ENCODE results near the gene CPD. TPM values are rescaled to one million over a fixed set of nuclear protein-coding genes. Genes with fewer than 3 reads are reported as not detected.

The CPD gene
- total RNA-seq, 1 donor from 2014 or later = 72.4 TPM

DNA sequence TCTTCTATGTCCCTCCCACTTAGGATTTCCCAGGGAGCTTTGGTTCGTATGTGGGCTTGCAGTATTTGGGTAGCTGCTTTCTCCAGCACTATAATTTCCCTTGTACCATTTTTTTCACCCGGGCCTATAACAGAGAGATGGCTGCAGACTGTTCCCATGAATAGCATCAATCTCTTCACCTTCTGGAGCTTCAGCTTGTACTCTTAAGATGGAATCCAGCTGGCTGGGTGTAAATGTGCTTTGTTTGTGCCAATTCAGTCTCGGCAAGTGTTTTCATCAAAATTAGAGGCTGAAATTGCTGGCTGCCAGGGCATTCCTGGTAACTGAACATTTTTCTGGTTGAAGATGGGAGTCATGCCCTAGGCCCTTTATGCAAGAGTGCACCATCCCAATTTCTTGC, 12.2 kb upstream of the CPD start:
- no peak for DNase-seq (ENCODE audit: extremely low spot score, unreplicated experiment)
- Mint-ChIP-seq H3K27me3 (ENCODE audit: unreplicated experiment) (peaks cover 19% of the 10 kb centered on the region), H3K4me3 (ENCODE audit: unreplicated experiment) (no peak overlapping the region), H3K4me1 (ENCODE audit: unreplicated experiment) (peaks cover 5% of the 10 kb centered on the region), H3K27ac (ENCODE audit: unreplicated experiment) (no peak overlapping the region), H3K36me3 (ENCODE audit: unreplicated experiment) (no peaks in the 10 kb centered on the region), H3K9me3 (ENCODE audit: unreplicated experiment) (no peaks in the 10 kb centered on the region)
- TF ChIP-seq, protein P1, sequence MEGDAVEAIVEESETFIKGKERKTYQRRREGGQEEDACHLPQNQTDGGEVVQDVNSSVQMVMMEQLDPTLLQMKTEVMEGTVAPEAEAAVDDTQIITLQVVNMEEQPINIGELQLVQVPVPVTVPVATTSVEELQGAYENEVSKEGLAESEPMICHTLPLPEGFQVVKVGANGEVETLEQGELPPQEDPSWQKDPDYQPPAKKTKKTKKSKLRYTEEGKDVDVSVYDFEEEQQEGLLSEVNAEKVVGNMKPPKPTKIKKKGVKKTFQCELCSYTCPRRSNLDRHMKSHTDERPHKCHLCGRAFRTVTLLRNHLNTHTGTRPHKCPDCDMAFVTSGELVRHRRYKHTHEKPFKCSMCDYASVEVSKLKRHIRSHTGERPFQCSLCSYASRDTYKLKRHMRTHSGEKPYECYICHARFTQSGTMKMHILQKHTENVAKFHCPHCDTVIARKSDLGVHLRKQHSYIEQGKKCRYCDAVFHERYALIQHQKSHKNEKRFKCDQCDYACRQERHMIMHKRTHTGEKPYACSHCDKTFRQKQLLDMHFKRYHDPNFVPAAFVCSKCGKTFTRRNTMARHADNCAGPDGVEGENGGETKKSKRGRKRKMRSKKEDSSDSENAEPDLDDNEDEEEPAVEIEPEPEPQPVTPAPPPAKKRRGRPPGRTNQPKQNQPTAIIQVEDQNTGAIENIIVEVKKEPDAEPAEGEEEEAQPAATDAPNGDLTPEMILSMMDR (IDR thresholded peaks at IDR 0.05) = no peak

DNA sequence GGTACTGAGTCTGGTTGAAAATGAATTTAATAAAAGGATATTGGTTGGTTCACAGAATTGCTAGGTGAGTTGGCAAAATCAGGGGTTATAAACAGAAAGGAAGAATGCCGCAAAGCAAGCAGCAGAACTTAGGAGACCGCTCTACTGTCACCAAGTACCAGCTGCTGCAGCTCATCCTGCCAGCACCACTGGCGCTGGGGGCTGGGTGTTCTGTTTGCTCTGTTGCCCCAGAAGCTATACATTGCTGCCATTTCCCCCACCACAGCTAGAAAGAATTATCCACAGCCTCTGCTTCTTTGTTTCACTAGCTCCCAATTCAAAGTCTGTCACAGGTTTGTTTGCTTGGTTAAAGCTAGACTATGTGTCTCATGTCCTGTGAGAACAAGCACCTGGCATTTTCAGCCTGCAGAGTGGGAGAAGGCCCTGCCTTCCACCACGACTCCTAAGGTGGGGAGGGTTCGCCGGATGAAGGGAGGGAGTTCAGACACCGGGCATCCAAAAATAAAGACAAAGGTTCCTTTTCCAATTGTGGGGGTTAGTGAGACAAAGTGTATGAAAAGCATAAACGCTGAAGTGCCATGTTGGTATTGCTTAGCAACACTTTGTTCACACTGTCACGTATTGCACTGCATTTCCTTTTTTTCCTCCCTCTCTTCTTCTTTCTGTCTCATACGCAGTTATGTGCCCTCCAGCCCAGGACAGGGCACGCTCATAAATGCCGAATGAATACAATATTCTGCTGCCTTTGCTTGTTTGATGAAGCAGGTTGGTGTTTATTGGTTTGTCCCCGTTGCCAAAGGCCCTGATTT, 9.6 kb upstream of the CPD start:
- no peaks in the 10 kb centered on the region for H3K36me3 Mint-ChIP-seq (ENCODE audit: unreplicated experiment)
- DNase-seq (ENCODE audit: extremely low spot score, unreplicated experiment) = no peak
- no peak overlapping the region for H3K4me3 Mint-ChIP-seq (ENCODE audit: unreplicated experiment)
- no peaks in the 10 kb centered on the region for H3K9me3 Mint-ChIP-seq (ENCODE audit: unreplicated experiment)
- H3K27ac Mint-ChIP-seq (ENCODE audit: unreplicated experiment) = no peak overlapping the region
- peaks cover 5% of the 10 kb centered on the region for H3K4me1 Mint-ChIP-seq (ENCODE audit: unreplicated experiment)
- TF ChIP-seq, protein P1 (IDR thresholded peaks at IDR 0.05) = no peak
- H3K27me3 Mint-ChIP-seq (ENCODE audit: unreplicated experiment) = peaks cover 29% of the 10 kb centered on the region

DNA sequence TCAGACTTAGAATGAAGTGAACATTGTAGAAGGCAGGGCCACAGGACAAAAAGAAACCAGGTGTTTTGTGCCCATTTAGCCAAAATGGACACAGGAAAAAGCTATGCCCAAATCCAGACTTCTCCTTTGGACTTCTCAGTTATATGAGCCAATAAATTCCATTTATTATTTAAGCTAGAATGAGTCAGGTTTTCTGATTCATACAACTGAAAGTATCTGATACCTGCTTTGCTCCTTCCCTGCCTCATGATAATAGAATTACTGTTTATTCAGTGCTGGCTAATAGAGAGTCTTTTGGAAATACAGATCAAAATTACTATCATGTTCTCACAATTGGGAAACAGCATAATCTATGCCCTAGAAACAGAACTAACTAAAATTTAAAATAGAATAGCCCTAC, 8.7 kb upstream of the CPD start:
- H3K9me3 Mint-ChIP-seq (ENCODE audit: unreplicated experiment) = no peaks in the 10 kb centered on the region
- no peaks in the 10 kb centered on the region for H3K36me3 Mint-ChIP-seq (ENCODE audit: unreplicated experiment)
- no peak for DNase-seq (ENCODE audit: extremely low spot score, unreplicated experiment)
- no peak overlapping the region for H3K4me3 Mint-ChIP-seq (ENCODE audit: unreplicated experiment)
- H3K27ac Mint-ChIP-seq (ENCODE audit: unreplicated experiment) = no peak overlapping the region
- H3K27me3 Mint-ChIP-seq (ENCODE audit: unreplicated experiment) = peaks cover 35% of the 10 kb centered on the region
- TF ChIP-seq, protein P1 (IDR thresholded peaks at IDR 0.05) = no peak
- peaks cover 5% of the 10 kb centered on the region for H3K4me1 Mint-ChIP-seq (ENCODE audit: unreplicated experiment)

DNA sequence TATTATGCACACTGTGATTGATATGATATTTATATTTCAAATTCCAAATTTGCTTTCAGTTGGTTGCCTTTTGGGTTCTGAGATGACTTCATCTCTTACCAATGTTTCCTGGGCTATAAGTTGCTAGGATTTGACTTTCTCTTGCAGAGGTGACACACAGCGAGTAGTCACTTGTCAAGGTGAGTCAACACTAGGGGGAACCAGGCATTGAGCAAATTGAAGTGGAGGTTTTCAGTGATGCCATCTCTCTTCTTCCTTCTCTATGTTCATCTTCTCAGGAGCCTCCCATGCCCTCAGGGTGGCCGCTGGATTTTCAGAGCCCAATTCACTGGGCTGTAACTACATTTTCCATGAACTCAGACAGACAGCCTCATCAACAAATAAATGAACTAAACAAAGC, 6.0 kb upstream of the CPD start:
- Mint-ChIP-seq H3K9me3 (ENCODE audit: unreplicated experiment) (no peaks in the 10 kb centered on the region), H3K36me3 (ENCODE audit: unreplicated experiment) (no peaks in the 10 kb centered on the region), H3K4me3 (ENCODE audit: unreplicated experiment) (no peak overlapping the region), H3K27me3 (ENCODE audit: unreplicated experiment) (peaks cover 20% of the 10 kb centered on the region), H3K27ac (ENCODE audit: unreplicated experiment) (no peak overlapping the region), H3K4me1 (ENCODE audit: unreplicated experiment) (peaks cover 24% of the 10 kb centered on the region)
- TF ChIP-seq, protein P1 (IDR thresholded peaks at IDR 0.05) = no peak
- DNase-seq (ENCODE audit: extremely low spot score, unreplicated experiment) = no peak

DNA sequence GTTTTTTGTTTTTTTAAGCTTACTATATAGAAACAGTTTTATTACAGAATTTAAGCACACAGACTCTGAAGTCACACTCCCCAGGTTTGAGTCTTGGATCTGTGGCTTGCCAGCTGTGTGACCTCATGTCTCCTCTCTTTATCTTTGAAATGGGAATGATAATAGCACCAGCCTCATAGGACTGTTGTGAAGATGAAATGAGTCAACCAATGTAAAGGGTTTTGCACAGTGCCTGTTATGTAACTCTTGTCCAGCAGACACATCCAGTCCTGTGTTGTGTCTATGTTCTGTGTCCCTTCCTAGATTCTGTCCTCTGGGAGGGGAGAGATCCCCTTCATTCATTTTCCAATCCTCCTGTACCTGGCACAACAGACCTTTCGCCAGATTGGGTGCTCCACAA, 3.1 kb upstream of the CPD start:
- no peaks in the 10 kb centered on the region for H3K9me3 Mint-ChIP-seq (ENCODE audit: unreplicated experiment)
- H3K27ac Mint-ChIP-seq (ENCODE audit: unreplicated experiment) = no peak overlapping the region

More for the DNA sequence above, 3.1 kb upstream of the CPD start:
- no peaks in the 10 kb centered on the region for H3K36me3 Mint-ChIP-seq (ENCODE audit: unreplicated experiment)
- TF ChIP-seq, protein P1 (IDR thresholded peaks at IDR 0.05) = no peak
- peaks cover 16% of the 10 kb centered on the region for H3K27me3 Mint-ChIP-seq (ENCODE audit: unreplicated experiment)
- H3K4me1 Mint-ChIP-seq (ENCODE audit: unreplicated experiment) = peaks cover 38% of the 10 kb centered on the region
- H3K4me3 Mint-ChIP-seq (ENCODE audit: unreplicated experiment) = no peak overlapping the region
- DNase-seq (ENCODE audit: extremely low spot score, unreplicated experiment) = no peak
